HEK293 (cell line): ENCODE measurements around the gene MACO1.

Experiments used
- CTCF ChIA-PET: fragments of 350-600 bp; formaldehyde crosslinking; extraction: SDS; loops from one replicate; lab custom pipeline; 2021; ENCODE audit warnings: antibody characterized with exemption; lab: Yijun Ruan, JAX
- POLR2A ChIA-PET: fragments of 300-600 bp; formaldehyde crosslinking; extraction: SDS; loops from one replicate; lab custom pipeline; 2020; ENCODE audit warnings: antibody characterized with exemption, inconsistent platforms; lab: Yijun Ruan, JAX
- H3K27ac ChIP-seq: fragments of 200-500 bp; sonication (Bioruptor generic); 2 replicates; pipeline ENCODE4 v1.5.1; 2014; ENCODE audit warnings: low read depth, low read length, control low read depth, inconsistent platforms; ENCODE audit errors: extremely low read depth
- H3K36me3 ChIP-seq, 2 experiments: fragments of 200-500 bp in 1 of 2; sonication (Bioruptor generic) in 1 of 2; 1 replicate in 1 of 2; 2 replicates in 1 of 2; pipeline ENCODE4 v1.5.1; 2014 to 2017; ENCODE audit warnings: inconsistent platforms in 2 of 2, low read length in 2 of 2; ENCODE audit not compliant: control insufficient read depth in 2 of 2, insufficient read depth in 1 of 2
- H3K4me1 ChIP-seq: fragments of 200-500 bp; sonication (Bioruptor generic); 2 replicates; pipeline ENCODE4 v1.5.1; 2014; ENCODE audit warnings: mild to moderate bottlenecking, low read length, inconsistent platforms; ENCODE audit not compliant: control insufficient read depth, insufficient read depth
- H3K4me3 ChIP-seq: 2 replicates; pipeline ENCODE4 v1.5.1; 2011; ENCODE audit warnings: low read depth, mild to moderate bottlenecking, control low read depth, low read length, moderate library complexity
- H3K9me3 ChIP-seq: fragments of 200-500 bp; sonication (Bioruptor generic); 2 replicates; pipeline ENCODE4 v1.5.1; 2014; ENCODE audit warnings: low read depth, low read length, inconsistent platforms; ENCODE audit not compliant: control insufficient read depth, insufficient read depth
- KLF1 ChIP-seq: fragments of 450-650 bp; formaldehyde crosslinking; IDR thresholded peaks from 2 replicates; pipeline ENCODE4 v1.5.1; 2016; ENCODE audit warnings: missing biosample characterization, missing genetic modification characterization
- SP2 ChIP-seq: fragments of 450-650 bp; formaldehyde crosslinking; IDR thresholded peaks from 2 replicates; pipeline ENCODE4 v1.5.1; 2016; ENCODE audit warnings: missing biosample characterization, missing genetic modification characterization
- SP3 ChIP-seq: fragments of 450-650 bp; formaldehyde crosslinking; IDR thresholded peaks from 2 replicates; pipeline ENCODE4 v1.5.1; 2016; ENCODE audit warnings: missing biosample characterization, missing genetic modification characterization
- ZBTB7A ChIP-seq: fragments of 450-650 bp; formaldehyde crosslinking; IDR thresholded peaks from 2 replicates; pipeline ENCODE4 v1.5.1; 2016; ENCODE audit warnings: low read depth, missing biosample characterization, missing genetic modification characterization
- ZIC2 ChIP-seq: fragments of 450-650 bp; formaldehyde crosslinking; IDR thresholded peaks from 2 replicates; pipeline ENCODE4 v1.5.1; 2016; ENCODE audit warnings: missing biosample characterization, missing genetic modification characterization
- ZNF223 ChIP-seq: fragments of 450-650 bp; formaldehyde crosslinking; IDR thresholded peaks from 2 replicates; pipeline ENCODE4 v1.5.1; 2016; ENCODE audit warnings: missing biosample characterization, missing genetic modification characterization
- ZNF404 ChIP-seq: fragments of 450-650 bp; formaldehyde crosslinking; IDR thresholded peaks from 2 replicates; pipeline ENCODE4 v1.5.1; 2017; ENCODE audit warnings: missing biosample characterization, missing genetic modification characterization
- ZNF423 ChIP-seq: fragments of 450-650 bp; formaldehyde crosslinking; IDR thresholded peaks from 2 replicates; pipeline ENCODE4 v1.5.1; 2016; ENCODE audit warnings: missing biosample characterization, missing genetic modification characterization
- ZNF521 ChIP-seq: fragments of 450-650 bp; formaldehyde crosslinking; IDR thresholded peaks from 2 replicates; pipeline ENCODE4 v1.5.1; 2017; ENCODE audit warnings: missing biosample characterization, mild to moderate bottlenecking, missing genetic modification characterization
- ZNF549 ChIP-seq: fragments of 450-650 bp; IDR thresholded peaks from 2 replicates; pipeline ENCODE4 v1.5.1; 2018; ENCODE audit warnings: missing biosample characterization, missing genetic modification characterization, mild to moderate bottlenecking, inconsistent platforms, moderate library complexity
- ZNF76 ChIP-seq: fragments of 450-650 bp; formaldehyde crosslinking; IDR thresholded peaks from 2 replicates; pipeline ENCODE4; 2016; ENCODE audit warnings: low read depth, missing biosample characterization, missing genetic modification characterization, borderline replicate concordance
- ZNF768 ChIP-seq: fragments of 450-650 bp; formaldehyde crosslinking; IDR thresholded peaks from 2 replicates; pipeline ENCODE4 v1.5.1; 2018; ENCODE audit warnings: missing biosample characterization, mild to moderate bottlenecking, missing genetic modification characterization
- ZNF777 ChIP-seq: fragments of 450-650 bp; formaldehyde crosslinking; IDR thresholded peaks from 2 replicates; pipeline ENCODE4 v1.5.1; 2017; ENCODE audit warnings: missing biosample characterization, missing genetic modification characterization, borderline replicate concordance
- TF ChIP-seq, protein P1 (sequence below): fragments of 450-650 bp; formaldehyde crosslinking; IDR thresholded peaks from 2 replicates; pipeline ENCODE4 v1.5.1; 2016; ENCODE audit warnings: missing biosample characterization, missing genetic modification characterization
- TF ChIP-seq, protein P2 (sequence below): fragments of 450-650 bp; formaldehyde crosslinking; IDR thresholded peaks from 2 replicates; pipeline ENCODE4 v1.5.1; 2016; ENCODE audit warnings: missing biosample characterization, missing genetic modification characterization, low read depth
- TF ChIP-seq, protein P3 (sequence below): fragments of 450-650 bp; IDR thresholded peaks from 2 replicates; pipeline ENCODE4 v1.5.1; 2018; ENCODE audit warnings: missing biosample characterization, missing genetic modification characterization
- TF ChIP-seq, protein P4 (sequence below): fragments of 450-650 bp; formaldehyde crosslinking; IDR thresholded peaks from 2 replicates; pipeline ENCODE4 v1.5.1; 2016; ENCODE audit warnings: missing biosample characterization, missing genetic modification characterization
- TF ChIP-seq, protein P5 (sequence below): fragments of 450-650 bp; formaldehyde crosslinking; IDR thresholded peaks from 2 replicates; pipeline ENCODE4 v1.5.1; 2016; ENCODE audit warnings: missing biosample characterization, missing genetic modification characterization

MACO1 gene

DNA sequence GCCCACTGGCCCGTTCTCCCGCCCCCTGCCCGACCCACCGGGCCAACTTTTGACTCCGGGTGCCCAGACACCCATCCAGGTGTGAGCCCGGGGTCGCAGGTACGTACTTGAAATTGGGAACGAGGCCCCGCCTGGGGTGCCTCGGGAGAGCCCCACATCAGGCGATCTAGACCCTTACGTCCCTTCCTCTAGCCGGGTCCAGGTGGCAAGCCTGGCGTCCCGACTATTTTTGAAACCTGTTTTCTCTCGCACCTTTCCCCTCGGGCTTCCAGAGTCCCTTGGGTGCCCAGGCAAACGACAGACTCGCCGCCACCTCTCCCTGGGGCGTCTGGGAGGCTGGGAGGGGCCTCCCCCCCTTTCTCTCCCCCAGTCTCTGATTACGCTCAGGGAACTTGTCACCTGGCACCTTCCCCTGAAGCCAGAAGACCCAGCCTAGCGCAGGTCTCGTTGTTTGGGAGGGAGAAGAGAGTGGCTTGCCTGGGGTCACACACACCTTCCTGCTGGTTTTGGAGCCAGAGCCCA, 113.6 kb downstream of the MACO1 start:
- Histone ChIP-seq H3K9me3 (no peaks in the 10 kb centered on the region), H3K27ac (peak overlapping the region; percentile 51; the same call in 1 of the 2 replicates), H3K4me1 (peaks cover 7% of the 10 kb centered on the region; the same call in 1 of the 2 replicates), H3K4me3 (peak overlapping the region; percentile 75), H3K36me3 (no peaks in the 10 kb centered on the region)
- ChIA-PET CTCF (interaction anchor here (0.5 to 0.7 kb wide), 4 partner anchors 10 to 1262 kb away, joined by 3 to 4 read pairs (median 4); no protein-coding TSS in a partner anchor), POLR2A (no interaction called here)
- TF ChIP-seq ZNF76 (tag by site-specific recombination) = no peak
- no peak for TF ChIP-seq ZNF521
- TF ChIP-seq ZNF777 (tag by site-specific recombination) = no peak
- no peak for TF ChIP-seq ZIC2 (tag by site-specific recombination)
- TF ChIP-seq, protein P1, sequence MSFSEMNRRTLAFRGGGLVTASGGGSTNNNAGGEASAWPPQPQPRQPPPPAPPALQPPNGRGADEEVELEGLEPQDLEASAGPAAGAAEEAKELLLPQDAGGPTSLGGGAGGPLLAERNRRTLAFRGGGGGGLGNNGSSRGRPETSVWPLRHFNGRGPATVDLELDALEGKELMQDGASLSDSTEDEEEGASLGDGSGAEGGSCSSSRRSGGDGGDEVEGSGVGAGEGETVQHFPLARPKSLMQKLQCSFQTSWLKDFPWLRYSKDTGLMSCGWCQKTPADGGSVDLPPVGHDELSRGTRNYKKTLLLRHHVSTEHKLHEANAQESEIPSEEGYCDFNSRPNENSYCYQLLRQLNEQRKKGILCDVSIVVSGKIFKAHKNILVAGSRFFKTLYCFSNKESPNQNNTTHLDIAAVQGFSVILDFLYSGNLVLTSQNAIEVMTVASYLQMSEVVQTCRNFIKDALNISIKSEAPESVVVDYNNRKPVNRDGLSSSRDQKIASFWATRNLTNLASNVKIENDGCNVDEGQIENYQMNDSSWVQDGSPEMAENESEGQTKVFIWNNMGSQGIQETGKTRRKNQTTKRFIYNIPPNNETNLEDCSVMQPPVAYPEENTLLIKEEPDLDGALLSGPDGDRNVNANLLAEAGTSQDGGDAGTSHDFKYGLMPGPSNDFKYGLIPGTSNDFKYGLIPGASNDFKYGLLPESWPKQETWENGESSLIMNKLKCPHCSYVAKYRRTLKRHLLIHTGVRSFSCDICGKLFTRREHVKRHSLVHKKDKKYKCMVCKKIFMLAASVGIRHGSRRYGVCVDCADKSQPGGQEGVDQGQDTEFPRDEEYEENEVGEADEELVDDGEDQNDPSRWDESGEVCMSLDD (tag by site-specific recombination) = 0 out of 2 replicates have a peak, but pooled peaks have one; percentile 11
- peak; percentile 81 for TF ChIP-seq ZNF423
- TF ChIP-seq, protein P2, sequence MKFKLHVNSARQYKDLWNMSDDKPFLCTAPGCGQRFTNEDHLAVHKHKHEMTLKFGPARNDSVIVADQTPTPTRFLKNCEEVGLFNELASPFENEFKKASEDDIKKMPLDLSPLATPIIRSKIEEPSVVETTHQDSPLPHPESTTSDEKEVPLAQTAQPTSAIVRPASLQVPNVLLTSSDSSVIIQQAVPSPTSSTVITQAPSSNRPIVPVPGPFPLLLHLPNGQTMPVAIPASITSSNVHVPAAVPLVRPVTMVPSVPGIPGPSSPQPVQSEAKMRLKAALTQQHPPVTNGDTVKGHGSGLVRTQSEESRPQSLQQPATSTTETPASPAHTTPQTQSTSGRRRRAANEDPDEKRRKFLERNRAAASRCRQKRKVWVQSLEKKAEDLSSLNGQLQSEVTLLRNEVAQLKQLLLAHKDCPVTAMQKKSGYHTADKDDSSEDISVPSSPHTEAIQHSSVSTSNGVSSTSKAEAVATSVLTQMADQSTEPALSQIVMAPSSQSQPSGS (tag by site-specific recombination) = no peak
- no peak for TF ChIP-seq ZNF768
- no peak for TF ChIP-seq ZNF223 (tag by site-specific recombination)
- no peak for TF ChIP-seq ZBTB7A
- TF ChIP-seq, protein P3, sequence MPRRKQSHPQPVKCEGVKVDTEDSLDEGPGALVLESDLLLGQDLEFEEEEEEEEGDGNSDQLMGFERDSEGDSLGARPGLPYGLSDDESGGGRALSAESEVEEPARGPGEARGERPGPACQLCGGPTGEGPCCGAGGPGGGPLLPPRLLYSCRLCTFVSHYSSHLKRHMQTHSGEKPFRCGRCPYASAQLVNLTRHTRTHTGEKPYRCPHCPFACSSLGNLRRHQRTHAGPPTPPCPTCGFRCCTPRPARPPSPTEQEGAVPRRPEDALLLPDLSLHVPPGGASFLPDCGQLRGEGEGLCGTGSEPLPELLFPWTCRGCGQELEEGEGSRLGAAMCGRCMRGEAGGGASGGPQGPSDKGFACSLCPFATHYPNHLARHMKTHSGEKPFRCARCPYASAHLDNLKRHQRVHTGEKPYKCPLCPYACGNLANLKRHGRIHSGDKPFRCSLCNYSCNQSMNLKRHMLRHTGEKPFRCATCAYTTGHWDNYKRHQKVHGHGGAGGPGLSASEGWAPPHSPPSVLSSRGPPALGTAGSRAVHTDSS (tag by site-specific recombination) = no peak
- no peak for TF ChIP-seq ZNF404 (tag by site-specific recombination)
- TF ChIP-seq, protein P4, sequence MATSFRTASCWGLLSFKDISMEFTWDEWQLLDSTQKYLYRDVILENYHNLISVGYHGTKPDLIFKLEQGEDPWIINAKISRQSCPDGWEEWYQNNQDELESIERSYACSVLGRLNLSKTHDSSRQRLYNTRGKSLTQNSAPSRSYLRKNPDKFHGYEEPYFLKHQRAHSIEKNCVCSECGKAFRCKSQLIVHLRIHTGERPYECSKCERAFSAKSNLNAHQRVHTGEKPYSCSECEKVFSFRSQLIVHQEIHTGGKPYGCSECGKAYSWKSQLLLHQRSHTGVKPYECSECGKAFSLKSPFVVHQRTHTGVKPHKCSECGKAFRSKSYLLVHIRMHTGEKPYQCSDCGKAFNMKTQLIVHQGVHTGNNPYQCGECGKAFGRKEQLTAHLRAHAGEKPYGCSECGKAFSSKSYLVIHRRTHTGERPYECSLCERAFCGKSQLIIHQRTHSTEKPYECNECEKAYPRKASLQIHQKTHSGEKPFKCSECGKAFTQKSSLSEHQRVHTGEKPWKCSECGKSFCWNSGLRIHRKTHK (tag by site-specific recombination) = no peak

DNA sequence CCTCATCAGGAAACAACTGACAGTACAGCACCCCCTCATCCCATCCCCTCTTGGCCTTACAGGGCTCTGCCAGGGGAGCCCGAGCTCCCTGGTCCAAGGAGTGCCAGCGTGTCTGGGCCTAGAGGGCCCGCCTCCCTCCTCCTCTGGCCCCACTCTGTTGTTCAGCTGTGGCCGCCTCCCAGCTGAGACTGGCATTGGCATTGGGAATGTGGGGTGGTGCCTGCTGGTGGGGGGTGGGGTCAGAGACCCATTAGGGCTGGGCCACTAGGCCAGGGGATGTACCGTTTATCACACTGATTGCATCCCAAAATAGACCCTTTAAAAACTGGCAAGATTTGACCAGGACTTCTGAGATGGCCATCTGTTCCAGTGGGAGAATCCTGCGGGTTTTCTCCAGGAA, 114.1 kb downstream of the MACO1 start:
- H3K4me1 ChIP-seq = peaks cover 8% of the 10 kb centered on the region; the same call in 1 of the 2 replicates
- H3K4me3 ChIP-seq = no peak overlapping the region
- H3K36me3 ChIP-seq = no peaks in the 10 kb centered on the region
- H3K9me3 ChIP-seq = no peaks in the 10 kb centered on the region
- TF ChIP-seq SP3 (tag by site-specific recombination) = peak; percentile 46
- 0 out of 2 replicates have a peak, but pooled peaks have one; percentile 32 for TF ChIP-seq KLF1
- peak; percentile 59 for TF ChIP-seq SP2 (tag by site-specific recombination)
- TF ChIP-seq, protein P5, sequence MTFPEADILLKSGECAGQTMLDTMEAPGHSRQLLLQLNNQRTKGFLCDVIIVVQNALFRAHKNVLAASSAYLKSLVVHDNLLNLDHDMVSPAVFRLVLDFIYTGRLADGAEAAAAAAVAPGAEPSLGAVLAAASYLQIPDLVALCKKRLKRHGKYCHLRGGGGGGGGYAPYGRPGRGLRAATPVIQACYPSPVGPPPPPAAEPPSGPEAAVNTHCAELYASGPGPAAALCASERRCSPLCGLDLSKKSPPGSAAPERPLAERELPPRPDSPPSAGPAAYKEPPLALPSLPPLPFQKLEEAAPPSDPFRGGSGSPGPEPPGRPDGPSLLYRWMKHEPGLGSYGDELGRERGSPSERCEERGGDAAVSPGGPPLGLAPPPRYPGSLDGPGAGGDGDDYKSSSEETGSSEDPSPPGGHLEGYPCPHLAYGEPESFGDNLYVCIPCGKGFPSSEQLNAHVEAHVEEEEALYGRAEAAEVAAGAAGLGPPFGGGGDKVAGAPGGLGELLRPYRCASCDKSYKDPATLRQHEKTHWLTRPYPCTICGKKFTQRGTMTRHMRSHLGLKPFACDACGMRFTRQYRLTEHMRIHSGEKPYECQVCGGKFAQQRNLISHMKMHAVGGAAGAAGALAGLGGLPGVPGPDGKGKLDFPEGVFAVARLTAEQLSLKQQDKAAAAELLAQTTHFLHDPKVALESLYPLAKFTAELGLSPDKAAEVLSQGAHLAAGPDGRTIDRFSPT (tag by site-specific recombination) = 0 out of 2 replicates have a peak, but pooled peaks have one; percentile 27
- no peak for TF ChIP-seq ZNF549 (tag by site-specific recombination)
- POLR2A ChIA-PET = no interaction called here
- CTCF ChIA-PET = interaction anchor here (0.7 kb wide), 2 partner anchors 14 to 1261 kb away, joined by 4 read pairs; no protein-coding TSS in a partner anchor
- H3K27ac ChIP-seq = no peak overlapping the region
